OCI-LY7 (cell line): ENCODE measurements around the gene HLA-DOA. TPM values are rescaled to one million over a fixed set of nuclear protein-coding genes. Genes with fewer than 3 reads are reported as not detected.

Experiments
- BruUV-seq: library from RNA; stranded (reverse); fragments of 400-500 nt; replicated peaks from 2 replicates; lab custom pipeline; 2021; lab: Mats Ljungman, UMichigan
- CTCF ChIA-PET: fragments of 300-600 bp; sonication (Branson Sonifier 250); formaldehyde crosslinking; loops from one replicate; lab custom pipeline; 2022; ENCODE audit warnings: antibody characterized with exemption; ENCODE audit not compliant: unreplicated experiment; lab: Charles Lee
- POLR2A ChIA-PET: fragments of 300-600 bp; sonication (Branson Sonifier 250); formaldehyde crosslinking; loops from one replicate; lab custom pipeline; 2022; ENCODE audit warnings: antibody characterized with exemption; lab: Charles Lee
- DNase-seq: peaks from one replicate; pipeline ENCODE4 v3.0.0-alpha.2; 2015; ENCODE audit warnings: low spot score
- H2AFZ ChIP-seq: fragments of 200-600 bp; sonication (generic), shearing (Covaris generic); 2 replicates; pipeline ENCODE4 v1.6.1; 2014; ENCODE audit warnings: mild to moderate bottlenecking, antibody characterized with exemption, low read length, moderate library complexity
- H3K27ac ChIP-seq: fragments of 200-600 bp; sonication (generic); 2 replicates; pipeline ENCODE4 v1.5.1; 2014; ENCODE audit warnings: mixed run types, low read depth, mild to moderate bottlenecking, moderate library complexity, low read length, inconsistent platforms; ENCODE audit not compliant: poor library complexity, severe bottlenecking
- H3K36me3 ChIP-seq: fragments of 200-600 bp; sonication (generic); 2 replicates; pipeline ENCODE4 v1.6.1; 2014; ENCODE audit warnings: mild to moderate bottlenecking, antibody characterized with exemption, low read length, moderate library complexity, mixed read lengths; ENCODE audit not compliant: insufficient read depth
- H3K4me1 ChIP-seq: fragments of 200-600 bp; sonication (generic); 2 replicates; pipeline ENCODE4 v1.5.1; 2014; ENCODE audit warnings: mild to moderate bottlenecking, low read length; ENCODE audit not compliant: insufficient read depth, poor library complexity, severe bottlenecking
- H3K4me2 ChIP-seq: fragments of 200-600 bp; sonication (generic); 2 replicates; pipeline ENCODE4 v1.6.1; 2014; ENCODE audit warnings: mild to moderate bottlenecking, low read length
- H3K4me3 ChIP-seq: fragments of 200-600 bp; sonication (generic); 2 replicates; pipeline ENCODE4 v1.5.1; 2014; ENCODE audit warnings: mild to moderate bottlenecking, low read depth, low read length; ENCODE audit not compliant: poor library complexity, severe bottlenecking
- H3K79me2 ChIP-seq: fragments of 200-600 bp; sonication (generic); 2 replicates; pipeline ENCODE4 v1.6.1; 2016; ENCODE audit warnings: low read depth, mild to moderate bottlenecking, low read length, moderate library complexity, mixed read lengths; ENCODE audit not compliant: insufficient read depth
- H3K9me2 ChIP-seq: fragments of 200-600 bp; sonication (generic); 2 replicates; pipeline ENCODE4 v1.6.1; 2016; ENCODE audit warnings: mild to moderate bottlenecking, low read length, mixed read lengths; ENCODE audit not compliant: insufficient read depth
- H3K9me3 ChIP-seq: fragments of 200-600 bp; sonication (generic); 2 replicates; pipeline ENCODE4 v1.6.1; 2014; ENCODE audit warnings: mild to moderate bottlenecking, mixed run types, low read length, mixed read lengths
- H4K20me1 ChIP-seq: fragments of 200-600 bp; sonication (generic); 2 replicates; pipeline ENCODE4 v1.6.1; 2014; ENCODE audit warnings: mild to moderate bottlenecking, antibody characterized with exemption, low read length, moderate library complexity, mixed read lengths; ENCODE audit not compliant: insufficient read depth
- CTCF ChIP-seq: fragments of 200-600 bp; sonication (generic); conservative IDR thresholded peaks from 2 replicates; pipeline ENCODE4 v1.5.1; 2014; ENCODE audit warnings: mild to moderate bottlenecking, antibody characterized with exemption, low read length, moderate library complexity, mixed read lengths
- EZH2phosphoT487 ChIP-seq: fragments of 200-600 bp; sonication (generic); IDR thresholded peaks from 2 replicates; pipeline ENCODE4 v1.6.1; 2018; ENCODE audit warnings: low read depth, borderline replicate concordance, mild to moderate bottlenecking, mixed run types, antibody characterized with exemption, low read length, moderate library complexity, mixed read lengths
- intact Hi-C: fragments of 100-400 bp; cut with micrococcal nuclease; formaldehyde crosslinking; loops from one replicate; pipeline ENCODE4 v1.10.0; 2022; ENCODE audit not compliant: unreplicated experiment
- total RNA-seq, 2 experiments: library from RNA; depleted of rRNA in 1 of 2; stranded (reverse); fragments of >200 nt in 1 of 2; shearing (Covaris generic) in 1 of 2; gene quantifications; 2 replicates each; pipeline ENCODE4 v1.2.3, GENCODE V29; 2014 to 2022

Gene HLA-DOA
- total RNA-seq, 2 experiments from 2014 or later = 55.0 to 78.3 TPM

GRCh38 chr6:32974541-32975308, 34.7 kb downstream of the HLA-DOA start:
- POLR2A ChIA-PET = interaction anchor here (1.0 to 2.4 kb wide), 3 partner anchors 9 to 32 kb away, joined by 3 to 14 read pairs (median 3); no protein-coding TSS in a partner anchor
- TF ChIP-seq EZH2phosphoT487 = no peak
- no peak for TF ChIP-seq CTCF
- H3K4me1 ChIP-seq = peaks cover 28% of the 10 kb centered on the region
- peaks cover 88% of the 10 kb centered on the region for H3K36me3 ChIP-seq
- no peaks in the 10 kb centered on the region for H3K9me3 ChIP-seq
- peaks cover 51% of the 10 kb centered on the region for H4K20me1 ChIP-seq
- CTCF ChIA-PET = interaction anchor here (1.2 kb wide), 1 partner anchor 10 kb away, joined by 6 read pairs; no protein-coding TSS in a partner anchor
- no peak for DNase-seq
- H2AFZ ChIP-seq = no peak overlapping the region
- BruUV-seq = no TSS peak
- H3K4me2 ChIP-seq = peak overlapping the region; percentile 90
- intact Hi-C loops = loop anchor here (5.0 kb wide), 1 partner anchor 132 kb away; the partner anchor contains the start of gene PSMB8
- H3K27ac ChIP-seq = no peak overlapping the region
- H3K79me2 ChIP-seq = peaks cover 90% of the 10 kb centered on the region
- no peaks in the 10 kb centered on the region for H3K9me2 ChIP-seq
- peak overlapping the region; percentile 93 for H3K4me3 ChIP-seq

- ChIA-PET CTCF (interaction anchor here (1.2 kb wide), 1 partner anchor 11 kb away, joined by 6 read pairs; no protein-coding TSS in a partner anchor), POLR2A (interaction anchor here (1.0 to 2.4 kb wide), 4 partner anchors 8 to 31 kb away, joined by 3 to 14 read pairs (median 3); no protein-coding TSS in a partner anchor)
- H3K4me2 ChIP-seq = peak overlapping the region; percentile 90
- peak overlapping the region; percentile 93 for H3K4me3 ChIP-seq
- H3K9me3 ChIP-seq = no peaks in the 10 kb centered on the region
- H4K20me1 ChIP-seq = peaks cover 51% of the 10 kb centered on the region
- intact Hi-C loops = loop anchor here (5.0 kb wide), 1 partner anchor 132 kb away; the partner anchor contains the start of gene PSMB8
- BruUV-seq = no TSS peak
- peaks cover 91% of the 10 kb centered on the region for H3K79me2 ChIP-seq
- H3K9me2 ChIP-seq = no peaks in the 10 kb centered on the region
- peak overlapping the region; percentile 8 for H3K27ac ChIP-seq
- H3K36me3 ChIP-seq = peaks cover 85% of the 10 kb centered on the region
- TF ChIP-seq CTCF (no peak), EZH2phosphoT487 (no peak)
- H3K4me1 ChIP-seq = peaks cover 26% of the 10 kb centered on the region
- no peak overlapping the region for H2AFZ ChIP-seq
- peak; percentile 45 for DNase-seq
These were observed 35.4 kb downstream of the HLA-DOA start for GRCh38 chr6:32974016-32974333.
